OCI-M2 (cell line): ENCODE measurements around the gene GRM4.

Experiments used
- DNase-seq: peaks from one replicate; lab custom pipeline; 2025; ENCODE audit not compliant: unreplicated experiment; lab: John Stamatoyannopoulos, UW

The GRM4 gene

GRCh38 chr6:34065466-34066217, 80.2 kb downstream of the GRM4 start:
- DNase-seq: no peak

DNA sequence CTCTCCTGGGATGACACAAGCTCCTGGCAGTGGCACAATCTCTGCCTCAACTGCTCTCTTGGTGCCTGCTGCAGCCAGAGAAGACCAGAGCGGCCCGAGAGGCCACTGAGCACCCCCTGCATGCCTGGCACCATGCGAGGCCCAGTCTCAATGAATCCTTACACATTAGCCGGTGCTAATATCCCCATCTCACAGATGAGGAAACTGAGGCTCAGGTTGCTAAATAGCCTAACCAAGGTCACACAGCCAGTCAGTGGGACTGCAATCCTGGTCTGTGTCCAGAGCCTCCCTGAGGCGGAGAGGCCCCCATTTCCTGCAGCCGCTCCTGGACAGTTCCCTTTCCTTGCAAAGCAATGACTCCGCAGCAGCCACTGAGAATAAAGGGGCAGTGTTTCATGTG, 81.2 kb downstream of the GRM4 start:
- no peak for DNase-seq

- DNase-seq: no peak
Measured at GRCh38 chr6:34063651-34064050, 82.2 kb downstream of the GRM4 start.

DNA sequence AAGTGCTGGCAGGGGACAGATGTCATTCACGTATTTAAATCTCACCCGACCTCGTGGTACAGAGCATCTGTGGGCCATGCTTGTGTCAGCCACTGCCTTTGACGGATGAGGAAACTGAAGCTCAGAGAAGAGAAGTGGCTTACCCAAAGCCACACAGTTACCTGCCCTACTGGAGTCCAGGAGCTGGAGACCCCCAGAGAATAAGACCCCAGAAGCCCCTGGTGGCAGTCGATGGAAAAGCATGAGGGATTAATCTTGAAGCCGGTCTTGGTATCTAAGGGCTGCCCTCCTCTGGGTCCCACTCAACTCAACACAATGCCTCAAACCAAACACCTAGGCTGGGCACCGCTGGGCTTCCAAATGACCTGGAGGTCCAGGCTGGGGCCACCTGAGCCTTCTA, 83.1 kb downstream of the GRM4 start:
- DNase-seq: no peak

DNA sequence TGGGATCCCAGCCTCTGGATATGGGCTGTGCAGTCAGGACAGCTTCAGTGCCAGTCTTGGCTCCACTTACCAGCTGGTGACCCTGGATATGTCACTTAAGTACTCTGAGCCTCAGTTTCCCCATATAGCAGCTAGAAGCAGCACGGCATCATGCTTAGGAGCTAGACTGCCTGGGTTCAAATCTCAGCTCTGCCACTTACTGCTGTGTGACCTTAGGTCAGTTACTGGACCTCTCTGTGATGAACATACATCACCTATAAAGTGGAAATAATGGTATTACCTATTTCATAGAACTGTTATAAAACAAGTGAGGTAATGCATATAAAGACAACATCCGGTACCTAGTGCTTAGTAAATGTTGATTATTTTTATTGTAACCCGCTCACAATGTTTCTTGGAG, 83.7 kb downstream of the GRM4 start:
- DNase-seq: no peak

- no peak for DNase-seq
Measured at GRCh38 chr6:34061348-34061747, 84.5 kb downstream of the GRM4 start.

DNA sequence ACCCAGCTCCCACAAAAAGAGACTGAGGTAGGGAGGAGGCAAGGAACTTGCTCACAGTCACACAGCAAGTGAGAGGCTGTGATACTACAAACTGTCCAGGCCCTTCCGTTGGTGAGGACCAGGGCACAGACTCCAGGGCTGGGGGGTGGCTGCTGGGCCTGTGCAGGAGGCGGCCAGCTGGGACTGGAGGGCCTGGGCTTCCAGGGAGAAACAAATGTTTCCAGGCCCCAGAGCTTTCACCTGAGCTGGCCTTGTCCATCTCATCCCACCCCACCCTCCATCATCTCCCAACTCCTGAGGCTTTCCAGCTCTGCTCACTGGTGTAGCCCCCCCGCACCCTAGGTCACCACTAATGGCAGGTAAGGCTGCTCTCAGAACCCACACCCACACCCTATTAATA, 86.0 kb downstream of the GRM4 start:
- no peak for DNase-seq

DNA sequence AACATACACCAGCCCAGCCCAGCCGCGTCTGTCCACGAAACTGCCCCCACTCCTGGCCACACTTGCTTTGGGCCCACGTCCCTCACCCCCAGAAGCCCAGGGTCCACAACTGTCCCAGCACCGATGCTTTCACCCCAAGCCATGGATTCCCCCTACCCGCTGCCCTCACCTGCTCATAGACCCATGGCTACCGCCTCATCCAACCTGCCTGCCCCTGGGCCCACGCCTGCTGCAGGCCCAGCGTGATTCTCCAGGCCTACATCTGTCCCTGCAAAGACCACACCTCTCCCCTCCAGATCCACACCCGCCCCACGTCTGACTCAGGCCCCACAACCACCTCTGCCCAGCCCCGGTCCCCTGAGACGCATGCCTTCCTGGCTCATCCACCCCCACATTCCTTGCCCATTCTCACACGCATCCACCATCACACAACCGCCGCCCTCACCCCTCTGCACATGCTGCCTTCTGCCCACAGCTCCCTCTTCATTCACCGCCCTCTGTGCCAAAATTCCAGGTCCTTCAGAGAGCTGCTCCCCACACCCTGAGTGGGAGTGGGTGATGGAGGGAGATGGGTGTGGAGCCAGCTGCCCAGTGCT, 86.7 kb downstream of the GRM4 start:
- DNase-seq: no peak

DNA sequence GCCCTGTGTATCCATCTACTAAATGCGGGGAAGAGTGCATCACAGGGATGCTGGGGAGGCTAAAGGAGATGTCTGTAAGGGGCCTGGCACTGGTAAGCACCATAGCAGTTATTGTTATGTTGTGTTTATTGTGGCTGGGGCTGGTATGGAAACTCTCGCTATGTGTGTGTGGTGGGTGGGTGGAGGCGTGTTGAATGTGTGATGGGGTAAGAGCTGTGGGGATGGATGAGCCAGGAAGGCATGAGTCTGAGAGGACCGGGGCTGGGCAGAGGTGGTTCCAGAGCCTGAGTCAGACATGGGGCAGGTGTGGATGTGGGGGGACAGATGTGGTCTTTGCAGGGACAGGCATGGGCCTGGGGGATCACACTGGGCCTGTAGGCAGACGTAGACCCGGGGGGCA, 88.1 kb downstream of the GRM4 start:
- DNase-seq: no peak

DNA sequence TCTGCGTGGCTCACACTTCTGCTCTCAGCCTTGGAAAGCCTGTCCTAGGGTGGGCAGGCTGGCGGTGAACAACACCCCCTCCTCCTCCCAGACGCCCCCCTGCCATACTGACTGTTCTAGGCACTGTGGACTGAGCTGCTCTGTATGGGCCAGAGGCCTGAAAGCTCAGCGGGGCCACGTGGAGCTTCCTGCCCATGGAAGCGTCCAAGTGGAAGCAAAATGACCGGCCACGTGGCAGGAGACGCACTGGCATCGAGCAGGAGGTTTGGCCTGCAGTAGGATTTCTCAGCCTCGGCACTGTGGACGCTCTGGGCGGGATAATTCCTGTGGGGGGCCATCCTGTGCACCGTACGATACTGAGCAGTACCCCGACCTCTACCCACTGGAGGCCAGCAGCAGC, 88.7 kb downstream of the GRM4 start:
- no peak for DNase-seq

DNA sequence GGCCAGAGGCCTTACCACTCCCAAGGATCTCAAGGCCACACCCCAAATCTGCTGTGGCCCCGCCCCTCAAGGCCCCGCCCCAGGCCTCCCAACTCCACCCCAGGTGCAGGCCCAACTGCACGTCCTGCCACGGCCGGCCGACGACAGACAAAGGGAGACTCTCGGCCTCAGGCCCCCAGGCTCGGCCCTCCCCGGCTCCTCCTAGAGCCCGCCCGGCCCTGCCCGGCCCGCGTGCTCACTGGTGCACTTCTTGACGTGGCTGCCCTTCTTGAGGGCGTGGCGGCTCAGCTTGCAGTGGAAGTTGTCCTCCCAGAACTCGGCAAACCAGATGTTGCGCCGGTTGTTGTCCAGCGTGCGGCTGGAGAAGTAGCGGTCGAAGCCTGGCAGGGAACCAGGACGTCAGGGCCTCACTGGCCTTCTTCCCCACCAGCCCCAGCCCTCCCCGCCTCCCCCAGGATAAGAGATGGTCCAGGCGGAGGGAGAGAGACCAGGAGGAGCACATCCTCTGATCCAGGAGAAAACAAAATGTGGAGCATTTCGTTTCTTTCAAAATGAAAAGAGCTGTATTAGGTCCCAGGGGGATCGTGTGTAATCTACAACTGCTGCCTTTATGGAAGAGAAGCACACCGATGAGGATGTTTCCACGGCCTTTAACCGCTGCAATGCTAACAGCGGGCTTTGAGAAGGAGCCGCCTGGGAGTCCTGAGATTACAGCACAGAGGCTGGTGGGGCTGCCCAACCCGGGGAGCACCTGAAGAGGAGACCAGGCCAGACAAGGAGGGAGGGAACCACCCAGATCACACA, 89.4 kb downstream of the GRM4 start:
- DNase-seq: no peak

DNA sequence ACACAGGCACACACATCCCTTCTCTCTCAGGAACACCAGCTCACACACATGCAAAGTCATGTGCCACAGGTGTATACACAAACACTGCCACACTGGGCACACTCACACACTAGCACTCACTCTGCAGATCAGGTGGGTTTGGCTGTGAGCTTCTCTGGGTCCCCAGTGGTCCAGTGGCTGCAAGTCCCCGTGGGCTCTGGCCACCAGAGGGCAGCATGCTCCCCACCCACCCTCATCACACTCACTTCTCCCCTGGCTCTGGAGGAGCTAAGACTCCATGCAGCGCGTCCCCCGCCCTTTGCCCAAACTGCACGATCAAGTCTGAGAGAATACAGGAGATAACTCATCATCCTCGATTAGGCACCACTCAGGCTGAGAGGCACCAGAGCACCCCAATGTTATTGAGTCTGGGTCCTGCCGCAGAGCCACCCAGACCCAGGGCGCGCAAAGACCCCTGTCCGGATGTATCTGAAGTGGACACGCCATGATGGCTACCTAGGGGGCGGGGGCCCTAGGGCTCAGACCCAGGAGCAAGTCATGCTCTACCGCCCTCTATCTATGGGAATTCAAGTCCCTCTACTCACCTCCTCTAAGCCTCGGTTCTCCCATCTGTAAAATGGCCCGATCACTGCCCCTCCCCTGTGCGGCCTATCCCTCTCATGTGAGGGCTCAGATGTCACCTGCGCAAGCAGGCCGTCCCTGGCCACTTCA, 90.5 kb downstream of the GRM4 start:
- no peak for DNase-seq

- DNase-seq: no peak
Measured at GRCh38 chr6:34053721-34054120, 92.2 kb downstream of the GRM4 start.

GRCh38 chr6:34052918-34053608, 92.8 kb downstream of the GRM4 start:
- DNase-seq: no peak

- no peak for DNase-seq
Measured at GRCh38 chr6:34052071-34052825, 93.6 kb downstream of the GRM4 start.

DNA sequence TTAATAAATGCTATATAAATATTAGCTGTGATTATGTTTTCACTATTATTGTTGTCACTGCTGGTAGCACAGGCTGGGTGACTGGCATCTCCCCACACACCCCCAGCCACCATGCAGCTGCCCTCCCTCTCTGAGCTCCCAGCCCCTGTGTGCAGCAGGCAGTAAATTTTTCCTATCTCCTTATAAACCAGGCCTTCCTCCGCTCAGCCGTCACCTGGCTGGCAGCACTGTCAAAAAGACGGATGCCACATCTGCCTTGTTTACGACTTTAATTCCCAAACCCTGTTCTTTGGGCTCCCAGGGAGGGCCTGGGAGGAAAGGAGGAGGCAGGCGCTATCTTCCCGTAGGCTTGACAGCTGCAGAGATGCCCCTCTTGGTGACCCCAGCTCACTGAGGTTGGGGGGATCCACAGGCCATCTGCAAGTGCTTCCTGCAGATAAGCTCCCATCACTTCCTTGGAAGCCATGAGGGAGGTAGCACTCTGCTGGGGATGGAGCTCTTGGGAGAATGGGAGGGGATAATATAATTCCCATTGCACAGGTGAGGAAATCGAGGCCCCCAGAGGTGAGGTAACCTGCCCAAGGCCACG, 94.5 kb downstream of the GRM4 start:
- DNase-seq: no peak

- DNase-seq: no peak
Measured at GRCh38 chr6:34050691-34051090, 95.2 kb downstream of the GRM4 start.

DNA sequence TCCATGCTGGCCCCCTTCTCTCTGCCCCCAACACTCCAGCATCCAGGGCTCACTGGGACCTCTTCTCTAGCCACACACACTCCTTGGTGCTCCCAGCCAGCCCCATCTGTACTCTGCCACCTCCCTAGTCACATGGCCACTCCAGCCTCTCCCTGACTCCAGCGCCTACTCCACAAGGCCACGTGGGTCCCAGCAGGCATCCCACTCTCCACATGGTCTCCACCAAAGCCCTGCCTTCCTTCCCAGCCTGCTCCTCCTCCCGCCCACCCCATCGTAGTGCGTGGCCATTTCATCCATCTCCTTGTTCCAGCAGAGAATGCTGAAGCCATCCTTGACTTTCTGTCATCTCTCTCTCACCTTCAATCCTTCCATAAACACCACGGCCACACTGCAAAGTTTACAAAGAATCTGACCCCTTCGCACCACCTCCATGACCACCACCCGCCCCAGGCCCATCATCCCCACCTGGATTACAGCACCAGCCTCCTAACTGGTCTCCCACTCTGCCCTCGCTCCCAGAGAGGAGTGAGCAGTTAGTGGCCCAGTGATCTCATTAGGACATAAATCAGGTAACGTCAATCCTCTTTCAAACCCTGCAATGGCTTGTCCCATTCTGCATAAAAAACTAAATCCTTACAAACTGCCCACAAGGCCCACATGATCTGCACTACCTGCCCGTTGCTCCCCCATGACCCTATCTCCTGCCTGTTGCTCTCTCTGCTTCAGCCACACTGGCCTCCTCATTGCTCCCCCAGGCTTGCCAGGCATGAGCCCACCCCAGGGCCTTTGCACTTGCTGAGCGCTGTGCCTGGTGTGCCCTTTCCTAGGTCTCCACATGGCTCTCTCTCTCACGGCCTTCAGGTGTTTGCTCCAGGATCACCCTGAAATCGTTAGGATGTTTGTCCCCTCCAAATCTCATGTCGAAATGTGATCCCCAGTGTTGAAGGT, 96.2 kb downstream of the GRM4 start:
- no peak for DNase-seq
